ENCODE measurements around the gene COL18A1. TPM values are rescaled to one million over a fixed set of nuclear protein-coding genes. Genes with fewer than 3 reads are reported as not detected.

The COL18A1 gene
- total RNA-seq, 1 experiment from 2014 or later = 3.3 TPM

DNA sequence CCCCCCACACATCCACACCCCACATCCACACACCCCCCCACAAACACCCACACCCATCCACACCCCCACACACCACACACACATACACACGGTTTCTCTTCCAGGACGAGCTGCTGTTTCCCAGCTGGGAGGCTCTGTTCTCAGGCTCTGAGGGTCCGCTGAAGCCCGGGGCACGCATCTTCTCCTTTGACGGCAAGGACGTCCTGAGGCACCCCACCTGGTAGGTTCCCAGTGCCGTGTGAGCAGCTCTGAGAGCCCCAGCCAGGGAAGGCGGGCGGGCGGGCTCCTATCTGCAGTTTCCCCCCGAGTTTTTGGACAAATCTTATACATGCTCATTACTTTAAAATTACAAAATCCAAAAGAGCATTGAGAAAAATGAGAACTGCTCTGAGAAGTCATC is 106.0 kb downstream of the COL18A1 start:
- Histone ChIP-seq H3K4me1 (ENCODE audit: insufficient read depth, low read length, poor library complexity, severe bottlenecking) (no peaks in the 10 kb centered on the region), H3K27ac (ENCODE audit: low read depth, low read length, poor library complexity, severe bottlenecking) (peak overlapping the region; percentile 30), H3K9me3 (ENCODE audit: low read depth, low read length, poor library complexity, severe bottlenecking) (no peaks in the 10 kb centered on the region), H3K36me3 (ENCODE audit: insufficient read depth, low read length, poor library complexity, severe bottlenecking) (peaks cover 11% of the 10 kb centered on the region), H3K27me3 (replicated peaks; ENCODE audit: insufficient read depth, low read depth, low read length, poor library complexity) (no peaks in the 10 kb centered on the region), H3K4me3 (ENCODE audit: low read depth, low read length, poor library complexity, severe bottlenecking) (no peak overlapping the region)
- ChIA-PET POLR2A (ENCODE audit: low non-redundant PET) (no interaction called here), CTCF (no interaction called here)
- intact Hi-C loops (cut with micrococcal nuclease; ENCODE audit: unreplicated experiment) = no loop called here
- DNase-seq (ENCODE audit: low spot score) = no peak
- BruUV-seq (replicated peaks) = no TSS peak
- TF ChIP-seq EZH2 (IDR thresholded peaks at IDR 0.05; ENCODE audit: borderline replicate concordance, low read depth, low read length, poor library complexity, severe bottlenecking) = no peak
- TF ChIP-seq, protein P1, sequence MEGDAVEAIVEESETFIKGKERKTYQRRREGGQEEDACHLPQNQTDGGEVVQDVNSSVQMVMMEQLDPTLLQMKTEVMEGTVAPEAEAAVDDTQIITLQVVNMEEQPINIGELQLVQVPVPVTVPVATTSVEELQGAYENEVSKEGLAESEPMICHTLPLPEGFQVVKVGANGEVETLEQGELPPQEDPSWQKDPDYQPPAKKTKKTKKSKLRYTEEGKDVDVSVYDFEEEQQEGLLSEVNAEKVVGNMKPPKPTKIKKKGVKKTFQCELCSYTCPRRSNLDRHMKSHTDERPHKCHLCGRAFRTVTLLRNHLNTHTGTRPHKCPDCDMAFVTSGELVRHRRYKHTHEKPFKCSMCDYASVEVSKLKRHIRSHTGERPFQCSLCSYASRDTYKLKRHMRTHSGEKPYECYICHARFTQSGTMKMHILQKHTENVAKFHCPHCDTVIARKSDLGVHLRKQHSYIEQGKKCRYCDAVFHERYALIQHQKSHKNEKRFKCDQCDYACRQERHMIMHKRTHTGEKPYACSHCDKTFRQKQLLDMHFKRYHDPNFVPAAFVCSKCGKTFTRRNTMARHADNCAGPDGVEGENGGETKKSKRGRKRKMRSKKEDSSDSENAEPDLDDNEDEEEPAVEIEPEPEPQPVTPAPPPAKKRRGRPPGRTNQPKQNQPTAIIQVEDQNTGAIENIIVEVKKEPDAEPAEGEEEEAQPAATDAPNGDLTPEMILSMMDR (conservative IDR thresholded peaks at IDR 0.05; ENCODE audit: low read depth, low read length) = no peak

DNA sequence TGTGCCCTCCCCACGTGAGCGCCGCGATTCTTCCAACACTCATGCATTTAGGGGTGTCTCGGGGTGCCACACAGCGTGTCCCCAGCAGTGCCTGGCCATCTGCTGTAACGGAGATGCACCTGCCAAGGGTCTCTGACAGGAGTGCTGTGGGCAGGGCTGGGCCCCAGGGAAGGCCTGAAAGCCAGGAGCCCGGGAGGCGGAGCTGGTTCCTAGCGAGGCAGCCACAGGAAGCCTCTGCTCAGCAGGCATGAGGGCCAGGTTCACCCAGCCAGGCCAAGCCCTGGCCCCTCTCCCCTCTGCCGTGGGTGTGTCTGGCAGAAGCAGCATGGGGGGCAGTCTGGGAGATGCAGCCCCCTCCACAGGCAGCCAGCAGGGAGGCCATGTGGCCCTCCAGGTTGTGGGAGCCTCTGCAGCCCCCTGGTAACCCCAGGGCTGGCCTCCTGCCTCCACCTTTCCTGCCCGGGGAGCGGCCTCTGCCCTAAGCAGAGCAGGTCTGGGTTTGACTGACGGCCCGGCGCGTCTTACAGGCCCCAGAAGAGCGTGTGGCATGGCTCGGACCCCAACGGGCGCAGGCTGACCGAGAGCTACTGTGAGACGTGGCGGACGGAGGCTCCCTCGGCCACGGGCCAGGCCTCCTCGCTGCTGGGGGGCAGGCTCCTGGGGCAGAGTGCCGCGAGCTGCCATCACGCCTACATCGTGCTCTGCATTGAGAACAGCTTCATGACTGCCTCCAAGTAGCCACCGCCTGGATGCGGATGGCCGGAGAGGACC is 106.9 kb downstream of the COL18A1 start:
- ChIA-PET CTCF (no interaction called here), POLR2A (ENCODE audit: low non-redundant PET) (no interaction called here)
- intact Hi-C loops (cut with micrococcal nuclease; ENCODE audit: unreplicated experiment) = no loop called here
- no TSS peak for BruUV-seq (replicated peaks)
- no peak for TF ChIP-seq EZH2 (IDR thresholded peaks at IDR 0.05; ENCODE audit: borderline replicate concordance, low read depth, low read length, poor library complexity, severe bottlenecking)
- TF ChIP-seq, protein P1 (conservative IDR thresholded peaks at IDR 0.05; ENCODE audit: low read depth, low read length) = no peak
- no peaks in the 10 kb centered on the region for H3K9me3 ChIP-seq (ENCODE audit: low read depth, low read length, poor library complexity, severe bottlenecking)
- peaks cover 11% of the 10 kb centered on the region for H3K36me3 ChIP-seq (ENCODE audit: insufficient read depth, low read length, poor library complexity, severe bottlenecking)
- H3K4me3 ChIP-seq (ENCODE audit: low read depth, low read length, poor library complexity, severe bottlenecking) = no peak overlapping the region
- no peaks in the 10 kb centered on the region for H3K27me3 ChIP-seq (replicated peaks; ENCODE audit: insufficient read depth, low read depth, low read length, poor library complexity)
- H3K27ac ChIP-seq (ENCODE audit: low read depth, low read length, poor library complexity, severe bottlenecking) = no peak overlapping the region
- H3K4me1 ChIP-seq (ENCODE audit: insufficient read depth, low read length, poor library complexity, severe bottlenecking) = no peaks in the 10 kb centered on the region
- DNase-seq (ENCODE audit: low spot score) = no peak

DNA sequence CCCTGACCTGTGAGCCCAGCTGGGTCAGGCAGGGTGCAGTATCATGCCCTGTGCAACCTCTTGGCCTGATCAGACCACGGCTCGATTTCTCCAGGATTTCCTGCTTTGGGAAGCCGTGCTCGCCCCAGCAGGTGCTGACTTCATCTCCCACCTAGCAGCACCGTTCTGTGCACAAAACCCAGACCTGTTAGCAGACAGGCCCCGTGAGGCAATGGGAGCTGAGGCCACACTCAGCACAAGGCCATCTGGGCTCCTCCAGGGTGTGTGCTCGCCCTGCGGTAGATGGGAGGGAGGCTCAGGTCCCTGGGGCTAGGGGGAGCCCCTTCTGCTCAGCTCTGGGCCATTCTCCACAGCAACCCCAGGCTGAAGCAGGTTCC is 107.6 kb downstream of the COL18A1 start:
- Histone ChIP-seq H3K4me3 (ENCODE audit: low read depth, low read length, poor library complexity, severe bottlenecking) (no peak overlapping the region), H3K36me3 (ENCODE audit: insufficient read depth, low read length, poor library complexity, severe bottlenecking) (peaks cover 16% of the 10 kb centered on the region), H3K4me1 (ENCODE audit: insufficient read depth, low read length, poor library complexity, severe bottlenecking) (no peaks in the 10 kb centered on the region), H3K27me3 (replicated peaks; ENCODE audit: insufficient read depth, low read depth, low read length, poor library complexity) (no peaks in the 10 kb centered on the region), H3K9me3 (ENCODE audit: low read depth, low read length, poor library complexity, severe bottlenecking) (no peaks in the 10 kb centered on the region), H3K27ac (ENCODE audit: low read depth, low read length, poor library complexity, severe bottlenecking) (no peak overlapping the region)
- POLR2A ChIA-PET (ENCODE audit: low non-redundant PET) = no interaction called here
- no peak for DNase-seq (ENCODE audit: low spot score)
- intact Hi-C loops (cut with micrococcal nuclease; ENCODE audit: unreplicated experiment) = no loop called here
- BruUV-seq (replicated peaks) = no TSS peak
- TF ChIP-seq, protein P1 (conservative IDR thresholded peaks at IDR 0.05; ENCODE audit: low read depth, low read length) = no peak
- TF ChIP-seq EZH2 (IDR thresholded peaks at IDR 0.05; ENCODE audit: borderline replicate concordance, low read depth, low read length, poor library complexity, severe bottlenecking) = no peak
- CTCF ChIA-PET = no interaction called here
